Measurements from ENCODE around the gene SLC7A8.

Gene SLC7A8

GRCh38 chr14:23093991-23094665 is 89.3 kb downstream of the SLC7A8 start:
- no peak for DNase-seq

GRCh38 chr14:23093526-23093925 is 89.9 kb downstream of the SLC7A8 start:
- DNase-seq = no peak

GRCh38 chr14:23093104-23093503 is 90.4 kb downstream of the SLC7A8 start:
- no peak for DNase-seq

GRCh38 chr14:23091294-23092225 is 91.9 kb downstream of the SLC7A8 start:
- no peak for DNase-seq

- no peak for DNase-seq
These were observed 93.2 kb downstream of the SLC7A8 start for GRCh38 chr14:23090254-23090636.

GRCh38 chr14:23089498-23090253 is 93.8 kb downstream of the SLC7A8 start:
- DNase-seq = no peak

- DNase-seq = no peak
These were observed 96.9 kb downstream of the SLC7A8 start for GRCh38 chr14:23086565-23086964.

- DNase-seq = peak; percentile 47 to 83 (median 67)
These were observed 98.0 kb downstream of the SLC7A8 start for GRCh38 chr14:23085458-23085857.

- no peak for DNase-seq
These were observed 103.0 kb downstream of the SLC7A8 start for GRCh38 chr14:23080474-23080873.

- peak in 2 of 4 experiments; percentile 38 to 41 for DNase-seq
These were observed 103.7 kb downstream of the SLC7A8 start for GRCh38 chr14:23079716-23080115.

- DNase-seq = peak; percentile 89 to 97 (median 94)
These were observed 104.8 kb downstream of the SLC7A8 start for GRCh38 chr14:23078692-23079116.

GRCh38 chr14:23077962-23078361 is 105.5 kb downstream of the SLC7A8 start:
- DNase-seq = no peak

- peak; percentile 59 to 67 (median 64) for DNase-seq
These were observed 106.6 kb downstream of the SLC7A8 start for GRCh38 chr14:23076785-23077408.

Measured in suppressor macrophage (primary cell).